UCSD-AML1 (cell line): ENCODE measurements around the gene MRPS33.
"Not testable (repeated sequence)": the region's sequence is repeated elsewhere in the genome, so short reads cannot be mapped to it uniquely, and the experiment has no call there.

Experiments
- DNase-seq: peaks from one replicate; lab custom pipeline; 2025; ENCODE audit not compliant: unreplicated experiment; lab: John Stamatoyannopoulos, UW

The MRPS33 gene

DNA sequence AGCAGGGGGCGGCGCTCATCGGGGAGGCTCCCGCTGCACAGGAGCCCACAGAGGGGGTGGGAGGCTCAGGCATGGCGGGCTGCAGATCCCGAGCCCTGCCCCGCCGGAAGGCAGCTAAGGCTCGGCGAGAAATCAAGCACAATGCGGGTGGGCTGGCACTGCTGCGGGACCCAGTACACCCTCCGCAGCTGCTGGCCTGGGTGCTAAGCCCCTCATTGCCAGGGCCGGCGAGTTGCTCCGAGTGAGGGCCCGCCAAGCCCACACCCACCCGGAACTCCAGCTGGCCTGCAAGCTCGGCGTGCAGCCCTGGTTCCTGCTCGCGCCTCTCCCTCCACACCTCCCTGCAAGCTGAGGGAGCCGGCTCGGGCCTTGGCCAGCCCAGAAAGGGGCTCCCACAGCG lies 57.8 kb downstream of the MRPS33 start:
- not testable (repeated sequence) for DNase-seq
